ENCODE data around the gene CUL1.

The CUL1 gene

DNA sequence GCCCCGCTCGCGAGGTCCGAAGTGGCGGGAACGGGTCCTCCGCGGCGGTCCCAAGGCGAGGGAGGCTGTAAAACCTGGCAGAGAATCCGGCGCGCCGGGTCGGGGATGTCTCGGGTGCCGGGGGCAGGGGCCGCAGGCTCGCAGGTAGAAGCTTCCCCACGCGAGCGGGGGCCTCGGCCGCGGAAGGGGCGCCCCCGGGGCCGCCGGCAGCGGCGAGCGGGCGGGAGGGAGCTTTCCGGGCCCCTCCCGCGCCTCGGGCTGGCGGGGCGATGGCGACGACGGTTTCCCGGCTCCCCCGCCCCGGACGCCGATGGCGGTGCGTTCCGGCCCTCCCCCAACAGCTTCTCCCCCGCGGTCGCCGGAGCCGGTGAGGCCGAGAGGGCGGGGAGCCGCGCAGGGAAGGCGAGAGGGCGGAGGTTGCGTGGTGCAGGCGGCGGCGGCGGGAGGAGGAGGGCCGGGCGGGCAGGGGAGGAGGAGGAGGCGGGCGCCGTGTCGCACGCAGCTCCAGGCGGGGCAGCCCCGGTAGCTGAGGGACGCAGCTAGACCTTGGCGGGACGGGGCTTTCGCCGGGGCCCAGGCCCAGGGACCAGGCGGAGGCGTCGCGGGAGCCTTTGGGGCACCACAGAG lies at the start of gene CUL1:
Gene CUL1, plus strand, starts transcription at position 507 of the 627 bp plus-strand sequence. CDS start 31,220 bp downstream, outside the sequence.
- peak; percentile 25 to 91 (median 81) for DNase-seq
- intact Hi-C loops (cut with DNase I): loop anchor here (10.0 kb wide), 1 partner anchor 186 kb away; the partner anchor contains the start of gene EZH2

DNA sequence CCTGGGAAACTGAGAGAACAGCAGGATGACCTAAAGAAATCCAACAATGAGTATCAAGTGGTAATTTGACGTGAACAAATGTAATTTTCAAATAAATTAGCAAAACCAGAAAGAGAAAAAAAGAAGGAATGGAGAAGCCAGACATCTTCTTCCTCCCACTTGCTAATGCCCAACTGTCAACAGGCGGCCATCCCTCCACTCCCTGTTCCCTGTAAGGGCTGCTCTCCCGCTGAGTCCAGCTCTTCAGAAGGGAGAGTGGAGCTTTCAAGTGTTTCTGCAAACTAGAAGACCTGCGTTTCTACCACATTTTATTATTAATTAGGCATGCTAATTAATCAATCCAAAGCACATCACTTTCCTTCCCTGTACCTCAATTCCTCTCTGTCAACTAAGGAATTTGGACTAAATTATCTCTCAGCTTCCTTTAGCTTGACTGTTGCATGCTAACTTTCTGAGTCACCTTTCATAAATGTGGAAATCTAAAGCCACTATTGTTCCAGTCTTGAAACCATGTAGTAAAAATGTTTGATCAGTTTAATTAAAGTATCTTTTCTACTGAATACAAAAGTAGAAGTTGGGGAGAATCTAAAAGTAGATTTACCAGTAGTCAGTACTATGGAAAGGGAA lies 48.4 kb upstream of the CUL1 start:
- intact Hi-C loops (cut with DNase I): no loop called here
- DNase-seq: no peak

DNA sequence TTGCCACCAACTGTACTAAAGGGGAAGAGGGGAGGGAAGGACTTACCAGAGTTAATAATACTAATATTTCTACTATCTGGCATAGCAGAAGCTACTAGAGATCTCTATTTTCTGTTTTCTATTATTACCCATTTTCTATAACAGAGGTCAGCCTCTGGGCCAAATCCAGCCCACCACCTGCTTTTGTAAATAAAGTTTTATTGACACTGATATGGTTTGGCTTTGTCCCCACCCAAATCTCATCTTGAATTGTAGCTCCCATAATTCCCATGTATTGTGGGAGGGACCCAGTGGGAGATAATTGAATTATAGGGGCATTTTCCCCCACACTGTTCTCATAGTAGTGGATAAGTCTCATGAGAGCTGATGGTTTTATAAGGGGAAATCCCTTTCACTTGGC lies 45.9 kb upstream of the CUL1 start:
- no peak for DNase-seq
- intact Hi-C loops (cut with DNase I): no loop called here

GRCh38 chr7:148657929-148658328 lies 40.8 kb upstream of the CUL1 start:
- DNase-seq: no peak
- intact Hi-C loops (cut with DNase I): no loop called here

- intact Hi-C loops (cut with DNase I): no loop called here
- no peak for DNase-seq
Observed at GRCh38 chr7:148661471-148661870, 37.2 kb upstream of the CUL1 start.

DNA sequence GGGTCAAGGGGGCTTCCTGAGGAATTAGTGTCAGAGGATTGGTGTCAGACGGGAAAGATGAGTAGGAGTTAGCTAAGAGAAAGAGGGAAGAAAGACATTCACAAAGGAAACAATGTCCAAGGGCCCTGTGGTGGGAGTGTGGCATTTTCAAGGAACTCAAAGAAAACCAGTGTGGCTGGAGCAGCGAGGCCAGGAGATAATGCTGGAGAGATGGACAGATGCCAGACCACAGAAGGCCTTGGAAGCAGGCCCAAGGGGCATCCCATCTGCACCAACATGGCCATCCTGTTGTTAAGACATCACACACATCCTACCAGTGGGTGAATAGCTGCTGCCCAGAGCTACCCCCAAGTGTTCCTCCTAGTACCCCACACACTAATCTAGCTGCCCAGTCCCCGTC lies 36.1 kb upstream of the CUL1 start:
- intact Hi-C loops (cut with DNase I): no loop called here
- no peak for DNase-seq

GRCh38 chr7:148664324-148664723 lies 34.4 kb upstream of the CUL1 start:
- intact Hi-C loops (cut with DNase I): no loop called here

DNA sequence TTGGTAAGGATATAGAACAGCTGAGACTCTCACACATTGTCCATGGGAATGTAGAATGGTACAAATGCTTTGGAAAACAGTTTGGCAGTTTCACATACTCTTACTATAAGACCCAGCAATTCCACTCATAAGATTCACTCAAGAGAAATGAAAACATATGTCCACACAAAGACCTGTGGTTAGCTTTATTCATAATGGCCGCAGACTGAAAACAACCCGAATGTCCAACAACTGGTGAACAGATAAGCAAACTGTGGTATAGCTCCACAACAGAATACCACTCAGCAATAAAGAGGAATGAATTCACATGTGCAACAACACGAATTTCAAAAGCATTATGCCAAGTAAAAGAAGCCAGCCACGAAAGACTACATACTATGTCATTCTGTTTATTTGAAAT lies 33.5 kb upstream of the CUL1 start:
- intact Hi-C loops (cut with DNase I): no loop called here
- no peak for DNase-seq

More at GRCh38 chr7:148664324-148664723, 34.4 kb upstream of the CUL1 start:
- DNase-seq: peak in 24 of 42 donors; percentile 3 to 60 (median 20)

DNA sequence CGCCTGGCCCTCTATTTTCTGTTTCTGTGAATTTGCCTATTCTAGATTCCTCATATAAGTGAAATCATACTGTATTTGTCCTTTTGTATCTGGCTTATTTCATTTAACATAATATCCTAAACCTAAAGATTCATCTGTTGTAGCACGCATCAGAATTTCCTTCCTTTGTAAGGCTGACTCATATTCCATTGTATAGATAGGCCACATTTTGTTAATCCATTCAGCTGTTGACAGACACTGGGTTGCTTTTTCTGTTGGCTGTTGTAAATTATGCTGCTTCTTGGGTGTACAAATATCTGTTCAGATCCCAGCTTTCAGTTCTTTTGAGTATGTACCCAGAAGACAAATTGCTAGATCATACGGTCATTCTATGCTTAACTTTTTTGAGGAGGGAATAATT lies 28.8 kb upstream of the CUL1 start:
- intact Hi-C loops (cut with DNase I): no loop called here
- no peak for DNase-seq

DNA sequence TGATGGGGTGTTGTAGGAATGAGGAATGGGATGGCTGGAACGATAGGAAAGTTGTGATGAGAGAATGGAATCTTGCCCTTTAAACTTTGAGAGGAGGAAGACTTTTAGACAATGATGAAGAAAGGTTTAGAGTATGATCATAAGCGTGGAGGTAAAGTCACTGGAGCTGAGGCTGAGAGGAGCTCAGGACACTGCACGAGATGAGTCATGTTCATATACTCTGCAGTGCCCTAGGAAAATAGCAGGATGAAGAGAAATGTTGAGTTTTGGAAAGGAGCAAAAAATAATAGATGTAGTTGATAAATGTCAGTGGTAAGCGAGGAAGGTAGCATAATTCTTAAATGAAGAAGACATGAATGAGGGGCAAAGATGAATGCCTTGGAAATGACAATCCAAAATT lies 28.3 kb upstream of the CUL1 start:
- intact Hi-C loops (cut with DNase I): no loop called here
- no peak for DNase-seq

GRCh38 chr7:148670807-148671206 lies 27.9 kb upstream of the CUL1 start:
- intact Hi-C loops (cut with DNase I): no loop called here
- peak in 2 of 42 donors; percentile 2 to 3 for DNase-seq

DNA sequence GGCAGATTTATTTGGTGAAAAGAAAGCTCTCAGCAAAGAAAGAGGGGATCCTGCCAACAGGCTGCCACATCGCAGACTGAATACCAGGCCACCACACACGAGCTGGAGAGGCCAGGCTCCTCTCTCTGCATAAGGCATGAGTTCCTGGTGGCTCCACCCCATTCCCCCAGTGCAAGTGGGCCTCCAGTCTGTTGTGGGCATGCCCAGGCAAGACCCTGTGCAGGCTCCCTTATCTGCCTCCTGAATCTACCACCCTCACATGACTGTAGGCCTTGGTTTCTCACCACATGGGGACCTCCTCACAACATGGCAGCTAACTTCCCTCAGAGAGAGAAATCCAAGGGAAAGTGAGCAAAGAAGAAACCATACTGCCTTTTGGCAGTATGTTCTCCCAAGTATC lies 26.7 kb upstream of the CUL1 start:
- intact Hi-C loops (cut with DNase I): no loop called here
- DNase-seq: no peak

GRCh38 chr7:148674689-148675088 lies 24.0 kb upstream of the CUL1 start:
- no peak for DNase-seq
- intact Hi-C loops (cut with DNase I): no loop called here

DNA sequence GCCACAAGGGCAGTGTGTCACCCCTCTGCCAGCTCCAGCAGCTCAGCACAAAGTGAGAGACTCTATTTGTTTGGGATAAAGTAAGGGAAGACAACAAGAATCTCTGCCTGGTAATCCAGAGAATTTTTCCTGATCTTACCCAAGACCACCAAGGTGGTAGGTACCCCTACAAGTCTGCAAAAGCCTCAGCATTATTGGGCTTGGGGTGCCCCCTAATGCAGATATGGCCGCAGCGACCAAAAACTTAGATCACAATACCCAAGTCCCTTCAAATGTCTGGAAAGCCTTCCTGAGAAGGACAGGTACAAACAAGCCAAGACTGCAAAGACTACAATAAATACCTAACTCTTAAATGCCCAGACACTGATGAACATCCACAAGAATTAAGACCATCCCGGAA lies 22.4 kb upstream of the CUL1 start:
- intact Hi-C loops (cut with DNase I): no loop called here

DNA sequence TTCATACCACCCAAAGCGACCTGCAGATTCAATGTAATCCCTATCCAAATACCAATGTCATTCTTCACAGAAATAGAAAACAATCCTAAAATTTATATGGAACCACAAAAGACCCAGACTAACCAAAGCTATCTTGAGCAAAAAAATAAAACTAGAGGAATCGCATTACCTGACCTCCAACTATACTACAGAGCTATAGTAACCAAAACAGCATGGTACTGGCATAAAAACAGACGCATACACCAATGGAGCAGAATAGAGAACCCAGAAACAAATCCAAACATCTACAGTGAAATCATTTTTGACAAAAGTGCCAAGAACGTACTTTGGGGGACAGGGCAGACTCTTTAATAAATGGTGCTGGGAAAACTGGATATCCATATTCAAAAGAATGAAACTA lies 16.9 kb upstream of the CUL1 start:
- intact Hi-C loops (cut with DNase I): no loop called here
- DNase-seq: no peak

More for the DNA sequence above, 22.4 kb upstream of the CUL1 start:
- no peak for DNase-seq

DNA sequence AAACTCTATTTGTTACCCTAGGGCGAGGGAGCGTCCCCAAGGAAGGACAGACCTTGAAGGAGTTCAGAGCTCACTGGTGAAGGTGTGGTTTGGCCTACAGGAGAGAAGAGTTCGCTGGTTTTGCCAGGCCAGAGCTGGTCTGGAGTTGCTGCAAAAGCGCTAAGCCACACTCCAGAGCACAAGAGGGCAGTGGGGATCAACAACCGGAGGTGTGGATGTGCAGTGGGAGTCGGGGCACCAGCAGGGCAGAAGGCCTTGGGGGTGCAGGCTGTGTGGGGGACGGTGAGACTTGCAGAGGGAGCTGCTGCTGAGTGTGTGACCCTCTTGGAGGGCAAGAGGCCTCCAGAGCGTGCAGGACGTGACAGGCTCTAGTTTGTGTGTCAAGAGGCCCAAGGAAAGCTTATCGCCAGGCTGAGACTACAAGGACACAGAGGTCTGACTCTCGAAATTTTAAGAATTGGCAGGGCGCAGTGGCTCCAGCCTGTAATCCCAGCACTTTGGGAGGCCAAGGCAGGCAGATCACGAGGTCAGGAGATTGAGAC lies 14.3 kb upstream of the CUL1 start:
- DNase-seq: no peak
- intact Hi-C loops (cut with DNase I): no loop called here

- intact Hi-C loops (cut with DNase I): no loop called here
Observed at GRCh38 chr7:148686312-148686937, 12.3 kb upstream of the CUL1 start.

DNA sequence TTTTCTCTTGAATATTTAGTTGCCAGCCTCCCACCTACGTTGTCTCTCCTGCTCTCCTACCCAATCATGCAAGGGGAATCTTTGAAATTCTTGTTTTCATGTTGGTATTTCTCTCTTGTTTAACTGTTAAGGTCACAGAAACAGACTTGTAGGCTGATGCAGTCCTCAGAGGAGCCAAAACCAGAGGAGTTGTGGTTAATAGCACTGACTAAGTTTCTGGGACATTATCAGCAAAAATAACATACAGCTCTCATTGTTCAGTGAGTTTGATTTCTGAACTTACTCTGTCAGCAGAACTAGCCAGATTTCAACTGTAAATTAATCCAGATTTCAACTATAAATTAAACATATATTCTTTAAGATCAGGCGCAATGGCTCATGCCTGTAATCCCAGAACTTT lies 11.1 kb upstream of the CUL1 start:
- intact Hi-C loops (cut with DNase I): no loop called here
- DNase-seq: no peak

More at GRCh38 chr7:148686312-148686937, 12.3 kb upstream of the CUL1 start:
- no peak for DNase-seq

- intact Hi-C loops (cut with DNase I): no loop called here
- DNase-seq: no peak
Observed at GRCh38 chr7:148688526-148688925, 10.2 kb upstream of the CUL1 start.

- DNase-seq: no peak
- intact Hi-C loops (cut with DNase I): loop anchor here (10.0 kb wide), 1 partner anchor 191 kb away; the partner anchor contains the start of gene EZH2
Observed at GRCh38 chr7:148693651-148694050, 5.1 kb upstream of the CUL1 start.

All from head of caudate nucleus (tissue), 42 donors.